HepG2 (cell line): ENCODE measurements around the gene RHOT2. TPM values are rescaled to one million over a fixed set of nuclear protein-coding genes. Genes with fewer than 3 reads are reported as not detected.

Experiments
- BCL6 ChIP-seq: IDR thresholded peaks from 2 replicates; pipeline ENCODE4 v1.6.1; 2016; ENCODE audit warnings: missing genetic modification reagents, missing compliant biosample characterization
- CENPX ChIP-seq: sonication (generic); formaldehyde crosslinking; IDR thresholded peaks from 2 replicates; pipeline ENCODE4 v1.9.0; 2021; ENCODE audit warnings: mild to moderate bottlenecking, missing genetic modification reagents, moderate library complexity
- NONO ChIP-seq, 2 experiments: fragments of 450-650 bp in 1 of 2; sonication (generic) in 1 of 2; formaldehyde crosslinking in 1 of 2; IDR thresholded peaks in 1 of 2; conservative IDR thresholded peaks in 1 of 2; 2 replicates each; pipeline versions ENCODE4 v1.6.1 to v1.8.0; 2017 to 2022; ENCODE audit warnings: mild to moderate bottlenecking in 1 of 2, missing genetic modification reagents in 1 of 2, moderate library complexity in 1 of 2
- PAF1 ChIP-seq: IDR thresholded peaks from 2 replicates; pipeline ENCODE4 v1.6.1; 2016; ENCODE audit warnings: missing genetic modification reagents, missing compliant biosample characterization
- PHF21A ChIP-seq: sonication (generic); formaldehyde crosslinking; IDR thresholded peaks from 2 replicates; pipeline ENCODE4 v1.5.0; 2020; ENCODE audit warnings: mild to moderate bottlenecking, missing genetic modification reagents
- POLR2AphosphoS5 ChIP-seq: IDR thresholded peaks from 2 replicates; pipeline ENCODE4 v1.6.1; 2012; ENCODE audit warnings: low read depth, low read length
- RARA ChIP-seq: IDR thresholded peaks from 2 replicates; pipeline ENCODE4 v1.6.1; 2016; ENCODE audit warnings: missing genetic modification reagents, missing compliant biosample characterization
- SSRP1 ChIP-seq: IDR thresholded peaks from 2 replicates; pipeline ENCODE4 v1.6.1; 2016; ENCODE audit warnings: control low read depth
- STAT5B ChIP-seq: sonication (generic); formaldehyde crosslinking; IDR thresholded peaks from 2 replicates; pipeline ENCODE4 v1.4.0; 2020; ENCODE audit warnings: missing genetic modification reagents
- TCF12 ChIP-seq, 2 experiments: fragments of 450-650 bp in 1 of 2; sonication (generic) in 1 of 2; formaldehyde crosslinking in 1 of 2; IDR thresholded peaks; 2 replicates each; pipeline versions ENCODE4 v1.6.1 to v1.8.0; 2017 to 2022; ENCODE audit warnings: antibody characterized with exemption in 1 of 2, mild to moderate bottlenecking in 1 of 2, missing genetic modification reagents in 1 of 2, moderate library complexity in 1 of 2
- ZNF24 ChIP-seq: fragments of 450-650 bp; IDR thresholded peaks from 2 replicates; pipeline ENCODE4 v1.6.1; 2017; ENCODE audit warnings: antibody characterized with exemption, mild to moderate bottlenecking
- ZNF430 ChIP-seq: sonication (generic); formaldehyde crosslinking; IDR thresholded peaks from 2 replicates; pipeline ENCODE4 v1.9.0; 2021; ENCODE audit warnings: mild to moderate bottlenecking, missing genetic modification reagents
- ZNF432 ChIP-seq: sonication (generic); formaldehyde crosslinking; IDR thresholded peaks from 2 replicates; pipeline ENCODE4 v1.5.0; 2020; ENCODE audit warnings: missing genetic modification reagents, mild to moderate bottlenecking, borderline replicate concordance
- ZNF543 ChIP-seq: sonication (generic); formaldehyde crosslinking; IDR thresholded peaks from 2 replicates; pipeline ENCODE4 v1.4.0; 2020; ENCODE audit warnings: mild to moderate bottlenecking, missing genetic modification reagents
- ZNF598 ChIP-seq: sonication (generic); formaldehyde crosslinking; IDR thresholded peaks from 2 replicates; pipeline ENCODE4 v1.5.1; 2020; ENCODE audit warnings: mild to moderate bottlenecking, missing genetic modification reagents, borderline replicate concordance
- ZNF713 ChIP-seq: sonication (generic); formaldehyde crosslinking; IDR thresholded peaks from 2 replicates; pipeline ENCODE4 v1.4.0; 2020; ENCODE audit warnings: mild to moderate bottlenecking, missing genetic modification reagents
- polyA plus RNA-seq, 8 experiments: library from polyadenylated mRNA; depleted of rRNA in 3 of 8; stranded (reverse) in 7 of 8; unstranded in 1 of 8; fragments of >200 nt; fragmentation: Illumina TruSeq in 4 of 8; extraction: Trizol in 4 of 8; gene quantifications; 2 replicates each; pipeline versions ENCODE4 v1.2.1 to v1.2.3, GENCODE V29; 2011 to 2016; ENCODE audit warnings: low read depth in 4 of 8, missing spikeins in 1 of 8, mixed read lengths in 1 of 8; ENCODE audit not compliant: insufficient read depth in 1 of 8
- total RNA-seq, 5 experiments: library from RNA; depleted of rRNA; stranded (reverse); fragments of >200 nt; fragmentation: Illumina TruSeq; extraction: Trizol; gene quantifications; 2 replicates each; pipeline ENCODE4 v1.2.3, GENCODE V29; 2016; ENCODE audit warnings: low read depth in 1 of 5
- TF ChIP-seq, protein P1 (sequence below): sonication (generic); formaldehyde crosslinking; IDR thresholded peaks from 2 replicates; pipeline ENCODE4 v1.4.0; 2020; ENCODE audit warnings: mild to moderate bottlenecking, missing genetic modification reagents
- TF ChIP-seq, protein P2 (sequence below): sonication (generic); formaldehyde crosslinking; IDR thresholded peaks from 2 replicates; pipeline ENCODE4; 2020; ENCODE audit warnings: missing genetic modification reagents, mild to moderate bottlenecking, borderline replicate concordance
- TF ChIP-seq, protein P3 (sequence below): sonication (generic); formaldehyde crosslinking; IDR thresholded peaks from 2 replicates; pipeline ENCODE4 v1.8.0; 2023; ENCODE audit warnings: mild to moderate bottlenecking, missing genetic modification reagents
- TF ChIP-seq, protein P4 (sequence below): sonication (generic); formaldehyde crosslinking; IDR thresholded peaks from 2 replicates; pipeline ENCODE4 v1.8.0; 2022; ENCODE audit warnings: missing genetic modification reagents, mild to moderate bottlenecking, inconsistent platforms, borderline replicate concordance
- TF ChIP-seq, protein P5 (sequence below): sonication (generic); formaldehyde crosslinking; IDR thresholded peaks from 2 replicates; pipeline ENCODE4 v1.4.0; 2020; ENCODE audit warnings: mild to moderate bottlenecking, missing genetic modification reagents
- TF ChIP-seq, protein P6 (sequence below): sonication (generic); formaldehyde crosslinking; IDR thresholded peaks from 2 replicates; pipeline ENCODE4 v1.5.0; 2020; ENCODE audit warnings: mild to moderate bottlenecking, missing genetic modification reagents, borderline replicate concordance

Gene RHOT2
- total and polyA plus RNA-seq, 2 of the 13 experiments (the other 11 are each of a cell fraction or from before 2014, with no cell fraction given) = 63.6 to 76.9 TPM

DNA sequence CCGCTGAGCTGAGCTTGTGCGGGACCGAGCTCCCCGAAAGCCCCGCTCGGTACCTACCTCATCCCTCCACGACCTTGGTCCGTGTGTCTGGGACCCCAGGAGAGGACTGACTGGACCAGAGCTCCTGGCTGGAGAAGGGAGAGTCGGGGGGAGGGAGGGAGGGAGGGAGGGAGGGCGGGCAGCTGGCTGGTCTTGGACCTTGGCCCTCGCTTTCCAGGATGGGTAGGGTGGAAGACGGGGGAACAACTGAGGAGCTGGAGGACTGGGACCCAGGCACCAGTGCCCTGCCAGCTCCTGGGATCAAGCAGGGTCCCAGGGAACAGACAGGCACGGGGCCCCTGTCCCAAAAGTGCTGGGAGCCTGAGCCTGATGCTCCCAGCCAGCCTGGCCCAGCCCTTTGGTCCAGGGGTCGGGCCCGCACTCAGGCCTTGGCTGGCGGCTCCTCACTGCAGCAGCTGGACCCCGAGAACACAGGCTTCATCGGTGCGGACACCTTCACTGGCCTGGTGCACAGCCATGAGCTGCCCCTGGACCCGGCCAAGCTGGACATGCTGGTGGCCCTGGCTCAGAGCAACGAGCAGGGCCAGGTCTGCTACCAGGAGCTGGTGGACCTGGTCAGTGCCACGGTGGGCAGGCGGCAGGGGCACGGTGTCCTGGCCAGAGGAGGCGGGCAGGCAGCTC lies 8.1 kb downstream of the RHOT2 start (continued):
- TF ChIP-seq, protein P1, sequence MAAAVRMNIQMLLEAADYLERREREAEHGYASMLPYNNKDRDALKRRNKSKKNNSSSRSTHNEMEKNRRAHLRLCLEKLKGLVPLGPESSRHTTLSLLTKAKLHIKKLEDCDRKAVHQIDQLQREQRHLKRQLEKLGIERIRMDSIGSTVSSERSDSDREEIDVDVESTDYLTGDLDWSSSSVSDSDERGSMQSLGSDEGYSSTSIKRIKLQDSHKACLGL = no peak
- no peak for TF ChIP-seq NONO (IDR thresholded peaks at IDR 0.05)
- TF ChIP-seq NONO (CRISPR knock-in tag; conservative IDR thresholded peaks at IDR 0.05) = no peak; the same call in 1 of the 2 replicates
- TF ChIP-seq STAT5B (CRISPR knock-in tag) = no peak
- TF ChIP-seq CENPX (CRISPR knock-in tag) = no peak
- TF ChIP-seq RARA (CRISPR knock-in tag) = no peak
- peak; percentile 57 for TF ChIP-seq BCL6 (CRISPR knock-in tag)
- TF ChIP-seq, protein P2, sequence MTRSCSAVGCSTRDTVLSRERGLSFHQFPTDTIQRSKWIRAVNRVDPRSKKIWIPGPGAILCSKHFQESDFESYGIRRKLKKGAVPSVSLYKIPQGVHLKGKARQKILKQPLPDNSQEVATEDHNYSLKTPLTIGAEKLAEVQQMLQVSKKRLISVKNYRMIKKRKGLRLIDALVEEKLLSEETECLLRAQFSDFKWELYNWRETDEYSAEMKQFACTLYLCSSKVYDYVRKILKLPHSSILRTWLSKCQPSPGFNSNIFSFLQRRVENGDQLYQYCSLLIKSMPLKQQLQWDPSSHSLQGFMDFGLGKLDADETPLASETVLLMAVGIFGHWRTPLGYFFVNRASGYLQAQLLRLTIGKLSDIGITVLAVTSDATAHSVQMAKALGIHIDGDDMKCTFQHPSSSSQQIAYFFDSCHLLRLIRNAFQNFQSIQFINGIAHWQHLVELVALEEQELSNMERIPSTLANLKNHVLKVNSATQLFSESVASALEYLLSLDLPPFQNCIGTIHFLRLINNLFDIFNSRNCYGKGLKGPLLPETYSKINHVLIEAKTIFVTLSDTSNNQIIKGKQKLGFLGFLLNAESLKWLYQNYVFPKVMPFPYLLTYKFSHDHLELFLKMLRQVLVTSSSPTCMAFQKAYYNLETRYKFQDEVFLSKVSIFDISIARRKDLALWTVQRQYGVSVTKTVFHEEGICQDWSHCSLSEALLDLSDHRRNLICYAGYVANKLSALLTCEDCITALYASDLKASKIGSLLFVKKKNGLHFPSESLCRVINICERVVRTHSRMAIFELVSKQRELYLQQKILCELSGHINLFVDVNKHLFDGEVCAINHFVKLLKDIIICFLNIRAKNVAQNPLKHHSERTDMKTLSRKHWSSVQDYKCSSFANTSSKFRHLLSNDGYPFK (CRISPR knock-in tag) = no peak
- 0 out of 2 replicates have a peak, but pooled peaks have one; percentile 24 for TF ChIP-seq POLR2AphosphoS5
- TF ChIP-seq ZNF24 = no peak
- TF ChIP-seq, protein P3, sequence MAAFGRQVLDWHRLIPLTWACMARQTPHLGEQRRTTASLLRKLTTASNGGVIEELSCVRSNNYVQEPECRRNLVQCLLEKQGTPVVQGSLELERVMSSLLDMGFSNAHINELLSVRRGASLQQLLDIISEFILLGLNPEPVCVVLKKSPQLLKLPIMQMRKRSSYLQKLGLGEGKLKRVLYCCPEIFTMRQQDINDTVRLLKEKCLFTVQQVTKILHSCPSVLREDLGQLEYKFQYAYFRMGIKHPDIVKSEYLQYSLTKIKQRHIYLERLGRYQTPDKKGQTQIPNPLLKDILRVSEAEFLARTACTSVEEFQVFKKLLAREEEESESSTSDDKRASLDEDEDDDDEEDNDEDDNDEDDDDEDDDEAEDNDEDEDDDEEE (CRISPR knock-in tag) = no peak
- TF ChIP-seq, protein P4, sequence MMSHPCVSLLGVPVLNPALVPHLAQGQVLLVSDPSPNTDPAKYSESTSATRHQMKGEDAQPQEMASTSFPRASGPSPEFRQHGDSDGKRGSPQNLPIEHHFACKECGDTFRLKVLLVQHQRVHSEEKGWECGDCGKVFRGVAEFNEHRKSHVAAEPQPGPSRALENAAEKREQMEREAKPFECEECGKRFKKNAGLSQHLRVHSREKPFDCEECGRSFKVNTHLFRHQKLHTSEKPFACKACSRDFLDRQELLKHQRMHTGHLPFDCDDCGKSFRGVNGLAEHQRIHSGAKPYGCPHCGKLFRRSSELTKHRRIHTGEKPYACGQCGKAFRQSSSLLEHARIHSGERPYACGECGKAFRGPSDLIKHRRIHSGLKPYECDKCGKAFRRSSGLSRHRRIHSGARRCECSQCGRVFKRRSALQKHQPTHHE = no peak
- TF ChIP-seq, protein P5, sequence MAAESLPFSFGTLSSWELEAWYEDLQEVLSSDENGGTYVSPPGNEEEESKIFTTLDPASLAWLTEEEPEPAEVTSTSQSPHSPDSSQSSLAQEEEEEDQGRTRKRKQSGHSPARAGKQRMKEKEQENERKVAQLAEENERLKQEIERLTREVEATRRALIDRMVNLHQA (CRISPR knock-in tag) = no peak
- TF ChIP-seq, protein P6, sequence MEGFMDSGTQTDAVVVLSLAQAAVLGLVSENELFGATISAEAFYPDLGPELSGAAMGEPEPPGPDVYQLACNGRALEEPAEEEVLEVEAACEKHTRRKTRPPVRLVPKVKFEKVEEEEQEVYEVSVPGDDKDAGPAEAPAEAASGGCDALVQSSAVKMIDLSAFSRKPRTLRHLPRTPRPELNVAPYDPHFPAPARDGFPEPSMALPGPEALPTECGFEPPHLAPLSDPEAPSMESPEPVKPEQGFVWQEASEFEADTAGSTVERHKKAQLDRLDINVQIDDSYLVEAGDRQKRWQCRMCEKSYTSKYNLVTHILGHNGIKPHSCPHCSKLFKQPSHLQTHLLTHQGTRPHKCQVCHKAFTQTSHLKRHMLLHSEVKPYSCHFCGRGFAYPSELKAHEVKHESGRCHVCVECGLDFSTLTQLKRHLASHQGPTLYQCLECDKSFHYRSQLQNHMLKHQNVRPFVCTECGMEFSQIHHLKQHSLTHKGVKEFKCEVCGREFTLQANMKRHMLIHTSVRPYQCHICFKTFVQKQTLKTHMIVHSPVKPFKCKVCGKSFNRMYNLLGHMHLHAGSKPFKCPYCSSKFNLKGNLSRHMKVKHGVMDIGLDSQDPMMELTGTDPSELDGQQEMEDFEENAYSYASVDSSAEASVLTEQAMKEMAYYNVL (CRISPR knock-in tag) = peak; percentile 45; the same call in 1 of the 2 replicates
- TF ChIP-seq ZNF432 (CRISPR knock-in tag) = no peak
- no peak for TF ChIP-seq PAF1
- no peak for TF ChIP-seq TCF12 (IDR thresholded peaks at IDR 0.05)
- no peak for TF ChIP-seq TCF12 (CRISPR knock-in tag; IDR thresholded peaks at IDR 0.05)
- no peak for TF ChIP-seq ZNF598 (CRISPR knock-in tag)
- TF ChIP-seq ZNF543 = no peak
- TF ChIP-seq PHF21A (CRISPR knock-in tag) = no peak
- TF ChIP-seq ZNF430 (CRISPR knock-in tag) = no peak
- TF ChIP-seq ZNF713 (CRISPR knock-in tag) = no peak
- no peak for TF ChIP-seq SSRP1 (CRISPR knock-in tag)
